Neuron (in vitro differentiated cells): Measurements from ENCODE around the gene C6orf62.
"Not testable (repeated sequence)": the region's sequence is repeated elsewhere in the genome, so short reads cannot be mapped to it uniquely, and the experiment has no call there.

Source experiments
- H2AFZ ChIP-seq: one replicate; pipeline ENCODE4 v1.6.1; 2013; ENCODE audit warnings: low read depth, mild to moderate bottlenecking, inconsistent platforms, low read length, moderate library complexity
- H3K27me3 ChIP-seq: one replicate; pipeline ENCODE4 v1.6.1; 2013; ENCODE audit warnings: low read length; ENCODE audit not compliant: insufficient read depth
- H3K36me3 ChIP-seq: one replicate; pipeline ENCODE4 v1.6.1; 2013; ENCODE audit warnings: low read length; ENCODE audit not compliant: insufficient read depth
- H3K4me1 ChIP-seq: one replicate; pipeline ENCODE4 v1.6.1; 2013; ENCODE audit warnings: low read length; ENCODE audit not compliant: insufficient read depth
- H3K4me3 ChIP-seq: 2 replicates; pipeline ENCODE4 v1.5.1; 2013; ENCODE audit warnings: mild to moderate bottlenecking, low read length, moderate library complexity
- H3K9me3 ChIP-seq: one replicate; pipeline ENCODE4 v1.6.1; 2013; ENCODE audit warnings: low read length

C6orf62 gene

DNA sequence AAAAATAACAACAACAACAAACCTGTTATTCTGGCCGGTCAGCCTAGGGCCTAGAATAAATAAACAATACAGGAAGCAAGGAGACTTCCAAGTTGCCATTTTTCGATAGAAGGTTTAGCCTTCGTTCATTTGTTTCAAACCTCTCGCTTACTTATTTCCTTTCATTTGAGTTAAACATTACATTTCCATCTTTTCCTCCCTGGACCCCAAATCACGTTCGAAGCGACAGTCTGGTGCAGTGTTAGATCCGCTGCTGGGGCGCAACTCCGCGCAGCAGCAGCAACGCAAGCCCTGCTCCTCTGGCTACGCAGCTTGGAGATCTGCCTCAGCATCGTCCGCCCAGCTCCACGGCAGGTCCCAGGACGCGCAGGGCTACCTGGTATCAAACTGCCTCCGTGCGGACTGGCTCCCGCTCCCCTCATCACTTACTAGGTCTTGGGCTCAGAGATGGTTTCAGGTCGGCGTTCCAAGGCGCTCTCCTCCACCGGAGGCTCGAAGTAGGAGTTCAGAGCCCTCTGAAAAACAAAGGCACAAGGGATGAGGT lies 52.8 kb downstream of the C6orf62 start:
- Histone ChIP-seq H3K36me3 (peaks cover 28% of the 10 kb centered on the region), H2AFZ (peak overlapping the region; percentile 74), H3K4me1 (peaks cover 19% of the 10 kb centered on the region), H3K9me3 (peaks cover 2% of the 10 kb centered on the region), H3K27me3 (no peaks in the 10 kb centered on the region), H3K4me3 (peak overlapping the region; percentile 91)

DNA sequence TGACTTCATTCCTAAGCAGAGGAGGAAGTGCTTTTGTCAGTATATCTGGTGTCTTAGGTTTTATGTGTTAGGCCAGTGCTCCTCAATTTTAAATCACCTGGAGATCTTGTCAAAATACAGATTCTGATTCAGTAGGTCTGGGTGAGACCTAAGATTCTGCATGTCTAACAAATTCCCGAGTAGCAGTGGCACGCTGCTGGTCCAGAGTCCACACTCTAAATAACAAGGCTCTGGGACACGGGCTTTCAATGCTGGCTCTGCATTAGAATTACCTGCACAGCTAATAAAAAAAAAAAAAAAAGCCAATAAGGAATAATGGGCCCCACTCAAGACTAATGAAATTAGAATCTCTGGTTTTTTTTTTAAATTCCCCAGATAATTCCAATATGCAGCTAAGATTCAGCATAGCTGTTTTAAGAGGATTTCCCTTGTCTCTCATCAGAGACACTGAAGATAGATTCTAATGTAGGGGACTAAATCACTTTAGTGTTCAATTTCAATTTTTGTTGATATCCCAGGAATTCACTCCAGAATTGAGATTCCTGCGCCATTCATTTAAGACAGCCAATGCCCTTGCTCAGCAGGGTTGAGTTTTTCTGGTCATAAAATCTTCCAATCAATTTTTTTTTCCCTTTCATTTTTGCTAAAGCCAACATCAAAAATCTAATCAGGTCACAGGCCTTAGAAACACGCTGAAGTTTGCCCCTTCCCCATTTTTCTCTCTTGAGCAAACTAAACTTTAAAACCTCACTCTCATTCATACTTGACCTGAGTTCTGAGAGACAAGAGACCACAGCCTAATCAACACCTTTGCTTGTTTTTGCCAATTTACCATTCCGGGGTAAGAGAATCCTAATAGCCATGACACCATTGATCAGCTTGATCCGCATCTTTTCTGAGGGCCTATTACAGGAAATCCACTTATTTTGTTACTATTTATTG lies 54.6 kb downstream of the C6orf62 start:
- no peak overlapping the region for H2AFZ ChIP-seq
- no peaks in the 10 kb centered on the region for H3K9me3 ChIP-seq
- peaks cover 19% of the 10 kb centered on the region for H3K4me1 ChIP-seq
- H3K36me3 ChIP-seq, result peaks cover 32% of the 10 kb centered on the region
- H3K4me3 ChIP-seq, result peak overlapping the region; percentile 91
- no peaks in the 10 kb centered on the region for H3K27me3 ChIP-seq

DNA sequence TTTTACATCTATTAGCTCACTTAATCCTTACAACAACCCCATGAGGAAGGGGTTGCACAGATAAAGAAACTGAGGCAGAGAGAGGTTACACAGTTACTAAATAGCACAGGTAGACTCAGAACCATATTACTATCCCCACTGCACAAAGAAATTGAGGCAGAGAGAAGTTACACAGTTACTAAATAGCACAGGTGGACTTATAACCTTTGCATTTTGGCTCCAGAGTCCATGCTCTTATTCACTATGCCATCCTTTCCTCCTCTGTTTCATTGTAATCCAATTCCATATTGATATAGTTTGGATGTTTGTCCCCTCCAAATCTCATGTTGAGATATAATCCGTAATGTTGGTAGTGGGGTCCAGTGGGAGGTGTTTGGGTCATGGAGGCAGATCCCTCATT lies 55.8 kb downstream of the C6orf62 start:
- Histone ChIP-seq H3K4me1 (peaks cover 19% of the 10 kb centered on the region), H3K36me3 (peaks cover 43% of the 10 kb centered on the region), H3K4me3 (no peak overlapping the region)

DNA sequence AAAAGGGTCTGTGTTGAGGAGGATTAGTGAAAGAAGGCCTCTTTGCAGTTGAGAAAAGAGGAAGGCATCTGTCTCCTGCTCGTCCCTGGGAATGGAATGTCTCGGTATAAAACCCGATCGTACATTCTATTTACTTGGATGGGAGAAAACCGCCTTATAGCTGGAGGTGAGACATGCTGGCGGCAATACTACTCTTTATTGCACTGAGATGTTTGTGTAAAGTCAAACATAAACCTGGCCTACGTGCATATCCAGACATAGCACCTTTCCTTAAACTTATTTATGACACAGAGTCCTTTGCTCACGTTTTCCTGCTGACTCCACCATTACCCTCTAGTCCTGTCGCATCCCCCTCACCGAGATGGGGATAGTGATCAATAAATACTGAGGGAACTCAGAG lies 56.7 kb downstream of the C6orf62 start:
- Histone ChIP-seq H3K9me3 (no peaks in the 10 kb centered on the region), H3K4me1 (peaks cover 16% of the 10 kb centered on the region), H3K27me3 (no peaks in the 10 kb centered on the region), H2AFZ (no peak overlapping the region), H3K4me3 (no peak overlapping the region), H3K36me3 (peaks cover 49% of the 10 kb centered on the region)

More for the DNA sequence above, 55.8 kb downstream of the C6orf62 start:
- no peak overlapping the region for H2AFZ ChIP-seq
- no peaks in the 10 kb centered on the region for H3K9me3 ChIP-seq
- no peaks in the 10 kb centered on the region for H3K27me3 ChIP-seq

DNA sequence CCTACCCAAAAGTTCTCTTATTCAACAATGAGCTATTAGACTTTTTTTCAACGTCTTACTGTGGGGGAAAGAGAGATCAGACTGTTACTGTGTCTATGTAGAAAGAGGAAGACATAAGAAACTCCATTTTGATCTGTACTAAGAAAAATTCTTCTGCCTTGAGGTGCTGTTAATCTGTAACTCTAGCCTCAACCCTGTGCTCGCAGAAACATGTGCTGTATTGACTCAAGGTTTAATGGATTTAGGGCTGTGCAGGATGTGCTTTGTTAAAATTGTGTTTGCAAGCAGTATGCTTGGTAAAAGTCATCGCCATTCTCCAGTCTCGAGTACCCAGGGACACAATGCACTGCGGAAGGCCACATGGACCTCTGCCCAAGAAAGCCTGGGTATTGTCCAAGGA lies 57.2 kb downstream of the C6orf62 start:
- Histone ChIP-seq H3K4me1 (peaks cover 16% of the 10 kb centered on the region), H3K36me3 (peaks cover 49% of the 10 kb centered on the region)
- H3K27me3 ChIP-seq, H3K9me3 ChIP-seq, H2AFZ ChIP-seq, H3K4me3 ChIP-seq: not testable (repeated sequence)

DNA sequence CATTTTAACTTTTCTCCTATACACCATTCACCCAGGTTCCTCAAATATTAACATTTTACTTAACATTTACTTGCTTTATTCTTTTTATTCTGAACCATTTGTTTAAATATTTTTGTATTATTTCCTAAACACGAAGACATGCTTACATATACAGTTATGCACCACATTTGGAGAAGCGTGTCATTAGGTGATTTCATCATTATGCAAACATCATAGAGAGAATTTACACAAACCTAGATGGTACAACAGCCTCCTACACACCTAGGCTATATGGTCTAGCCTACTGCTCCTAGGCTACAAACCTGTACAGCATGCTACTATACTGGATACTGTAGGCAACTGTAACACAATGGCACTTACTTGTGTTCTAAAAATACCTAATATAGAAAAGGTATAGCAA lies 58.8 kb downstream of the C6orf62 start:
- peaks cover 6% of the 10 kb centered on the region for H3K4me1 ChIP-seq
- H3K4me3 ChIP-seq, result no peak overlapping the region
- no peaks in the 10 kb centered on the region for H3K27me3 ChIP-seq
- H3K36me3 ChIP-seq, result peaks cover 61% of the 10 kb centered on the region
- no peak overlapping the region for H2AFZ ChIP-seq
- H3K9me3 ChIP-seq, result no peaks in the 10 kb centered on the region

DNA sequence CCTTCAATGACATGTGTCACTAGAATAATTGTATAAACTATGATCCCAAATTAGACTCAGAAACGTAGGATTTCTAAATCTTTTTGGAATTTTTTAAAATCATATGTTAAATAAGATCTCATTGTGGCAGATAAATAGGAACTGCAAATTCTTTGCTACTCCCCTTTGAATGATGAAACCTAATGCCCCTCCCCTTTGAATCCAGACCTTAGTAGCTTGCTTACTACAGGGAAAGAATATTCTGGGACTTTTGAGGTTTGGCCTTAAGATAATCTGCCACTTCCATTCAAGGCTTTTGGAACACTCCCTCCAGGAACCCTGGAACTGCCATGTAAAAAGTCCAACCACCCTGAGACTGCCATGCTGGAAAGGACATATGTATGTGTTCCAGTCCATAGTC lies 59.4 kb downstream of the C6orf62 start:
- H3K4me3 ChIP-seq, result no peak overlapping the region
- H3K27me3 ChIP-seq, result no peaks in the 10 kb centered on the region
- H2AFZ ChIP-seq, result no peak overlapping the region
- H3K36me3 ChIP-seq, result peaks cover 62% of the 10 kb centered on the region
- H3K4me1 ChIP-seq, result peaks cover under 1% of the 10 kb centered on the region
- no peaks in the 10 kb centered on the region for H3K9me3 ChIP-seq

DNA sequence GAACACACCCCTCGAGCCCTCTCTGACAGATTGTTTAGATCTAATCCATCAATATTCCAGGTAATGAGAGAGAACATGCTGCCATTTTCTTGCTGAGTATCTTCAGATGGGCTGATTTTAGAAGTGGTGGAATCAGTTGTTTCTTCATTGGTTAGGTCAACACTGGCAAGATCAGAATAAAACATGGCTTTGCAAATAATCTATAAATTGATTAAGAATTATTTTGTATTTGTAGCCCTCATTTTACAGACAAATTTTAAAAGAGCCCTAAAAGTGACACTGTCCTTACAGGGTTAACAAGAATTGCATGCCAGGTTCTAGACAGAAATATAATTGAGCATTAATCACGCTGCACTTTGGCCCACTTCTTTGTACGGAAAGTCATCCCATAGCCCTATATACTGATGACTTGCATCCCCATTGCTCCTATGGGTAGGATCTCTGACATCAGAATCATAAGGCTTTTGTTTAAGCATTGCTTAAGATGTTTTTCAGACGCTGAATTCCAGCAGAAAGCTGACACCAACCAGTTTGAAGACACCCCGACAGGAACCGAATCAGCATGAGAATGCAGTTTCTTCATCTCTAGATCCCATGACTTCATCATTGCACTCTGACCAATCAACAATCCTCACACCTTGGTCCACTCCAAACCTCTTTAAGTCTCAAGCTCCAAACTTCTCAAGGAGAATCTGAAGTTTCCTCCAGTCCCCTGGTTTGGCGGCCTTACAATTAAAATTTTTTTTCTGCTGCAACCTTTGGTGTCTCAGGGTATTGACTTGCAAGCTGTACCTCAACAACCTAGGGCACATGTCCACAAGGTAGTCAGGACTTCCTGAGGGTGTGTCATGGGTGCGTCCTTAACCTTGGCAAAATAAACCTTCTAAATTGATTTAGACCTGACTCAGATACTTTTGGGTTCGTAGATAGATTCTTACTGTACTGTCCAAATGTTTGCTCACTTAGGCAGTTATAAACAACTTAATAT lies 60.1 kb downstream of the C6orf62 start:
- Histone ChIP-seq H2AFZ (no peak overlapping the region), H3K9me3 (no peaks in the 10 kb centered on the region), H3K36me3 (peaks cover 63% of the 10 kb centered on the region), H3K27me3 (no peaks in the 10 kb centered on the region), H3K4me1 (no peaks in the 10 kb centered on the region), H3K4me3 (no peak overlapping the region)

DNA sequence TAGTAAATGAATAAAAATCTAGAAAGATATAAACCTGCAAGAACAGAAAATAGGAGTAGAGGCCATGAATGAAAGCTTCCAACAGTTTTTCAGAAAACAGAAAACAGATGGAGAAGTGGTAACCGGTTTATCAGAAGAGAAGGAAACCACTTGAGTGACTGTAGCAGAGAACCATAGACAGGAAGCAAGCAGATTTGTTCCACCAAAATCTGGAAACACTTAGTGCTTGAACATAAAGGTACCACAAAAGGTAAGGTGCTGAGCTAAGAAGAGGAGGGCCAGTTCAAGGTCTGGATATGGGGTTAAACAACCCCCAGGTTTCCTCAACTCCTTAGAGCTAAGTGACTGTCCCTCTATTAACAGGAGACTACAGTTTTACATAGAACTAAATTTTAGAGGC lies 63.7 kb downstream of the C6orf62 start:
- Histone ChIP-seq H3K4me1 (no peaks in the 10 kb centered on the region), H3K4me3 (no peak overlapping the region), H3K36me3 (peaks cover 78% of the 10 kb centered on the region), H3K9me3 (no peaks in the 10 kb centered on the region), H2AFZ (no peak overlapping the region), H3K27me3 (no peaks in the 10 kb centered on the region)
